MCF 10A (cell line): ENCODE measurements around the gene STARD8. TPM values are rescaled to one million over a fixed set of nuclear protein-coding genes. Genes with fewer than 3 reads are reported as not detected.

ENCODE experiments used
- BruUV-seq: library from RNA; stranded (reverse); fragments of 400-500 nt; replicated peaks from 2 replicates; lab custom pipeline; 2021; lab: Mats Ljungman, UMichigan
- CTCF ChIA-PET: fragments of 300-600 bp; sonication (Branson Sonifier 250); formaldehyde crosslinking; extraction: SDS; loops from one replicate; lab custom pipeline; 2021; ENCODE audit warnings: antibody characterized with exemption, inconsistent platforms; lab: Yijun Ruan, JAX
- POLR2A ChIA-PET: fragments of 300-600, 350-650 bp; sonication (Branson Sonifier 250); formaldehyde crosslinking; extraction: SDS; loops from one replicate; lab custom pipeline; 2020; ENCODE audit warnings: antibody characterized with exemption, inconsistent platforms; lab: Yijun Ruan, JAX
- DNase-seq: peaks from one replicate; pipeline ENCODE4 v3.0.0-alpha.2; 2018; ENCODE audit not compliant: unreplicated experiment
- H3K27ac Mint-ChIP-seq: one replicate; pipeline ENCODE4 v1.8.0; 2022; ENCODE audit warnings: mild to moderate bottlenecking, low read depth, mixed read lengths; ENCODE audit not compliant: unreplicated experiment
- H3K27me3 Mint-ChIP-seq: one replicate; pipeline ENCODE4 v1.8.0; 2022; ENCODE audit warnings: mixed read lengths; ENCODE audit not compliant: insufficient read depth, unreplicated experiment
- H3K36me3 Mint-ChIP-seq: one replicate; pipeline ENCODE4 v1.8.0; 2022; ENCODE audit warnings: mild to moderate bottlenecking, moderate library complexity, mixed read lengths; ENCODE audit not compliant: insufficient read depth, unreplicated experiment
- H3K4me1 Mint-ChIP-seq: one replicate; pipeline ENCODE4 v1.8.0; 2022; ENCODE audit warnings: mixed read lengths; ENCODE audit not compliant: insufficient read depth, unreplicated experiment
- H3K4me3 Mint-ChIP-seq: one replicate; pipeline ENCODE4 v1.8.0; 2022; ENCODE audit warnings: mild to moderate bottlenecking, moderate library complexity, mixed read lengths; ENCODE audit not compliant: unreplicated experiment
- H3K9me3 Mint-ChIP-seq: one replicate; pipeline ENCODE4 v1.8.0; 2022; ENCODE audit warnings: mixed read lengths; ENCODE audit not compliant: unreplicated experiment
- intact Hi-C: fragments of 100-400 bp; cut with micrococcal nuclease; formaldehyde crosslinking; loops from 2 replicates; pipeline ENCODE4 v1.14.1; 2022
- total RNA-seq: library from RNA; stranded (reverse); gene quantifications from 2 replicates; pipeline ENCODE4 v1.2.3, GENCODE V29; 2022
- TF ChIP-seq, protein P1 (sequence below): fragments of 200-600 bp; IDR thresholded peaks from one replicate; pipeline ENCODE4 v1.8.0; 2022; ENCODE audit warnings: antibody characterized with exemption, mild to moderate bottlenecking; ENCODE audit not compliant: unreplicated experiment

STARD8 gene
- total RNA-seq, 1 experiment from 2014 or later = 1.0 TPM

DNA sequence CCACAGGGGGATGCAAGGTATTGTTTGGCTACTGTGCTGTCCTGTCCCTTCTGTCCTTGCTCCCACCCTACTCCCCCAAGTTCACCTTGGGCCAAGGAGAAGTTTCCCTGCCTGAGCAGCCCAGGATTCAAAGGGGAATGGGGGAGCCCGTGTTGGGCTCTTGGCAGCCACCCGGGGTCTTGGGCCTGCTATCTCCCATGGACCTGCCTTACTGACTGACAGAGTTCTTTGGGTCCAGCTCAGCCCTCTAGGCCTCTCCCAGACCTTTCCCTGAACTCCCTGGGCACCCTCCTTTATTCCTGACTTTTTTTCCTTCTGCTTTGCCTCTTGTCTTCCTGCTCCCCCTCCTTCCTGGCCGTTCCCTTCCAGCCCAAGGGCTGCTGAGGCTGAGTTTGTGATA lies 67.4 kb downstream of the STARD8 start:
- DNase-seq = no peak
- no peaks in the 10 kb centered on the region for H3K4me1 Mint-ChIP-seq
- peaks cover 2% of the 10 kb centered on the region for H3K36me3 Mint-ChIP-seq
- ChIA-PET CTCF (interaction anchor here (0.7 to 0.9 kb wide), 2 partner anchors 20 to 464 kb away, joined by 3 to 4 read pairs; no protein-coding TSS in a partner anchor), POLR2A (interaction anchor here (1.2 kb wide), 1 partner anchor 514 kb away, joined by 3 read pairs; no protein-coding TSS in a partner anchor)
- intact Hi-C loops = no loop called here
- no TSS peak for BruUV-seq
- H3K4me3 Mint-ChIP-seq = no peak overlapping the region
- H3K9me3 Mint-ChIP-seq = no peaks in the 10 kb centered on the region
- TF ChIP-seq, protein P1, sequence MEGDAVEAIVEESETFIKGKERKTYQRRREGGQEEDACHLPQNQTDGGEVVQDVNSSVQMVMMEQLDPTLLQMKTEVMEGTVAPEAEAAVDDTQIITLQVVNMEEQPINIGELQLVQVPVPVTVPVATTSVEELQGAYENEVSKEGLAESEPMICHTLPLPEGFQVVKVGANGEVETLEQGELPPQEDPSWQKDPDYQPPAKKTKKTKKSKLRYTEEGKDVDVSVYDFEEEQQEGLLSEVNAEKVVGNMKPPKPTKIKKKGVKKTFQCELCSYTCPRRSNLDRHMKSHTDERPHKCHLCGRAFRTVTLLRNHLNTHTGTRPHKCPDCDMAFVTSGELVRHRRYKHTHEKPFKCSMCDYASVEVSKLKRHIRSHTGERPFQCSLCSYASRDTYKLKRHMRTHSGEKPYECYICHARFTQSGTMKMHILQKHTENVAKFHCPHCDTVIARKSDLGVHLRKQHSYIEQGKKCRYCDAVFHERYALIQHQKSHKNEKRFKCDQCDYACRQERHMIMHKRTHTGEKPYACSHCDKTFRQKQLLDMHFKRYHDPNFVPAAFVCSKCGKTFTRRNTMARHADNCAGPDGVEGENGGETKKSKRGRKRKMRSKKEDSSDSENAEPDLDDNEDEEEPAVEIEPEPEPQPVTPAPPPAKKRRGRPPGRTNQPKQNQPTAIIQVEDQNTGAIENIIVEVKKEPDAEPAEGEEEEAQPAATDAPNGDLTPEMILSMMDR = no peak
- peaks cover 63% of the 10 kb centered on the region for H3K27me3 Mint-ChIP-seq
- no peak overlapping the region for H3K27ac Mint-ChIP-seq

DNA sequence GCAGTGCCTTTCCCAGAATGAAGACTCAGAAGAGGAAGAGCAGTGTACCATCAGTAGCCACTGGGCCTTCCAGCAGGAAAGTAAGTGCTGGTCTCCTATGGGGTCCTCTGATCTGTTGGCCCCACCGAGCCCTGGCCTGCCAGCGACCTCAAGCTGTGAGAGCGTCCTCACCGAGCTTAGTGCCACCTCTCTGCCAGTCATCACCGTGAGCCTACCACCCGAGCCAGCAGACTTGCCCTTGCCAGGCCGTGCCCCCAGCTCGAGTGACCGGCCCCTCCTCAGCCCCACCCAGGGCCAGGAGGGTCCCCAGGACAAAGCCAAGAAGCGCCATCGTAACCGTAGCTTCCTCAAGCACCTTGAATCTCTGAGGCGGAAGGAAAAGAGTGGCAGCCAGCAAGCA lies 69.7 kb downstream of the STARD8 start:
- H3K4me1 Mint-ChIP-seq = no peaks in the 10 kb centered on the region
- no TSS peak for BruUV-seq
- no peak overlapping the region for H3K4me3 Mint-ChIP-seq
- H3K9me3 Mint-ChIP-seq = no peaks in the 10 kb centered on the region
- ChIA-PET POLR2A (no interaction called here), CTCF (no interaction called here)
- peaks cover 5% of the 10 kb centered on the region for H3K36me3 Mint-ChIP-seq
- H3K27ac Mint-ChIP-seq = no peak overlapping the region
- intact Hi-C loops = no loop called here
- no peak for DNase-seq
- peaks cover 65% of the 10 kb centered on the region for H3K27me3 Mint-ChIP-seq
- TF ChIP-seq, protein P1 = no peak

DNA sequence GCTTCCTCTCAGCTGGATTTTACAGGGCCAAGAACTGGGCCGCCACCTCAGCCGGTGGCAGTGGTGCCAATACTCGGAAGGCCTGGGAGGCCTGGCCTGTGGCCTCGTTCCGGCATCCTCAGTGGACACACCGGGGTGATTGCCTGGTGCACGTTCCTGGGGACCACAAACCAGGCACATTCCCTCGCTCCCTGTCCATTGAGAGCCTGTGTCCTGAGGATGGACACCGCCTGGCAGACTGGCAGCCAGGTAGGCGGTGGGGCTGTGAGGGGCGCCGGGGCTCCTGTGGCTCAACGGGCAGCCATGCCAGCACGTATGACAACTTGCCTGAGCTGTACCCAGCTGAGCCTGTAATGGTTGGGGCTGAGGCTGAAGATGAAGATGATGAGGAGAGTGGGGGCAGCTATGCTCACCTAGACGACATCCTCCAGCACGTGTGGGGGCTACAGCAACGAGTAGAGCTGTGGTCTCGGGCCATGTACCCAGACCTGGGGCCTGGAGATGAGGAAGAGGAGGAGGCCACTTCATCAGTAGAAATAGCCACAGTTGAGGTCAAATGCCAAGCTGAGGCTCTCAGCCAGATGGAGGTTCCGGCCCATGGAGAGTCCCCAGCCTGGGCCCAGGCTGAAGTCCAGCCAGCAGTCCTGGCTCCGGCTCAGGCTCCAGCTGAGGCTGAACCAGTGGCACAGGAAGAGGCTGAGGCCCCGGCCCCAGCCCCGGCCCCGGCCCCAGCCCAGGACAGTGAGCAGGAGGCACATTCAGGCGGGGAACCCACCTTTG lies 70.4 kb downstream of the STARD8 start:
- TF ChIP-seq, protein P1 = no peak
- intact Hi-C loops = no loop called here
- peaks cover 5% of the 10 kb centered on the region for H3K36me3 Mint-ChIP-seq
- H3K4me3 Mint-ChIP-seq = no peak overlapping the region
- no peak overlapping the region for H3K27ac Mint-ChIP-seq
- ChIA-PET CTCF (no interaction called here), POLR2A (no interaction called here)
- DNase-seq = no peak
- H3K9me3 Mint-ChIP-seq = no peaks in the 10 kb centered on the region
- no peaks in the 10 kb centered on the region for H3K4me1 Mint-ChIP-seq
- BruUV-seq = no TSS peak
- H3K27me3 Mint-ChIP-seq = peaks cover 65% of the 10 kb centered on the region

DNA sequence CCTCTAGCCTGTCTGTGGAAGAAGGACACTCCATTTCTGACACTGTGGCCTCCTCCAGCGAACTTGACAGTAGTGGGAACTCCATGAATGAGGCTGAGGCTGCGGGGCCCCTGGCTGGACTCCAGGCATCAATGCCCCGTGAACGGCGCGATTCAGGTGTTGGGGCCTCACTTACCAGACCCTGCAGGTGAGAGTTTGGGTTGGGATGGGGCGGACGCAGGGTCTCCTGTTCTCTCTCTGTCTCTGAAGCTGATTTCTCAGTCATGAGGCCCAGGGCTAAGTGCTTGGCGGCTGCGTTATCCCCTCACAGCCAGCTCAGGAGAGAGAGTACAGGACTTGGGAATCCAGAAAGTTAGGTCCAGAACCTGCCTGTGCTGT lies 71.0 kb downstream of the STARD8 start:
- CTCF ChIA-PET = interaction anchor here (0.6 kb wide), 1 partner anchor 8 kb away, joined by 3 read pairs; no protein-coding TSS in a partner anchor
- Mint-ChIP-seq H3K27ac (no peak overlapping the region), H3K36me3 (peaks cover 5% of the 10 kb centered on the region), H3K4me3 (no peak overlapping the region), H3K9me3 (no peaks in the 10 kb centered on the region), H3K4me1 (no peaks in the 10 kb centered on the region), H3K27me3 (peaks cover 64% of the 10 kb centered on the region)
- no peak for DNase-seq
- TF ChIP-seq, protein P1 = no peak
- POLR2A ChIA-PET = no interaction called here
- BruUV-seq = no TSS peak
- intact Hi-C loops = no loop called here
